Measurements from ENCODE around the gene LRRC15.

- TF ChIP-seq POLR2AphosphoS5 (IDR thresholded peaks at IDR 0.05): no peak
- TF ChIP-seq CTCF (IDR thresholded peaks at IDR 0.05): no peak
- TF ChIP-seq POLR2A (IDR thresholded peaks at IDR 0.05): no peak
These were observed 8.2 kb upstream of the LRRC15 start for GRCh38 chr3:194377708-194378107.
